Ishikawa (cell line): Measurements from ENCODE around the gene ALG5.

Experiments
- CEBPB ChIP-seq: IDR thresholded peaks from 2 replicates; pipeline ENCODE4 v1.6.1; 2012
- CREB1 ChIP-seq: IDR thresholded peaks from 2 replicates; pipeline ENCODE4 v1.6.1; 2012; ENCODE audit warnings: low read depth
- MAX ChIP-seq: IDR thresholded peaks from 2 replicates; pipeline ENCODE4 v1.6.1; 2012
- NFIC ChIP-seq: IDR thresholded peaks from 2 replicates; pipeline ENCODE4 v1.6.1; 2012
- RAD21 ChIP-seq: IDR thresholded peaks from 2 replicates; pipeline ENCODE4 v1.6.1; 2012; ENCODE audit warnings: low read depth
- TCF12 ChIP-seq: IDR thresholded peaks from 2 replicates; pipeline ENCODE4 v1.6.1; 2012; ENCODE audit warnings: low read depth
- TEAD4 ChIP-seq: IDR thresholded peaks from 2 replicates; pipeline ENCODE4 v1.6.1; 2012
- USF1 ChIP-seq: IDR thresholded peaks from 2 replicates; pipeline ENCODE4 v1.6.1; 2012

GRCh38 chr13:36903925-36904595 is 95.1 kb downstream of the ALG5 start:
- TF ChIP-seq TCF12: no peak
- TF ChIP-seq CREB1: no peak
- TF ChIP-seq USF1: no peak
- TF ChIP-seq NFIC: no peak
- TF ChIP-seq TEAD4: no peak
- no peak for TF ChIP-seq RAD21
- TF ChIP-seq CEBPB: no peak
- TF ChIP-seq MAX: no peak
